HG02981 (cell line): Measurements from ENCODE around the gene TAF4.
"Not testable (repeated sequence)": the region's sequence is repeated elsewhere in the genome, so short reads cannot be mapped to it uniquely, and the experiment has no call there.

ENCODE experiments used
- ATAC-seq: cut with Tn5 transposase; IDR thresholded peaks from one replicate; pipeline ENCODE4 v1.9.1; 2021; ENCODE audit warnings: mild to moderate bottlenecking, moderate library complexity; ENCODE audit not compliant: unreplicated experiment

TAF4 gene

GRCh38 chr20:62065674-62066338 lies at the start of gene TAF4:
Gene TAF4 (minus strand): TSS chr20:62065881. CDS start chr20:62065810, 71 bp downstream.
- peak; percentile 62 for ATAC-seq

GRCh38 chr20:62114894-62115293 lies 49.2 kb upstream of the TAF4 start:
- no peak for ATAC-seq

GRCh38 chr20:62112368-62112767 lies 46.7 kb upstream of the TAF4 start:
- no peak for ATAC-seq

- ATAC-seq = no peak
Observed at GRCh38 chr20:62111148-62111547, 45.5 kb upstream of the TAF4 start.

GRCh38 chr20:62105592-62105991 lies 39.9 kb upstream of the TAF4 start:
- no peak for ATAC-seq

- ATAC-seq = no peak
Observed at GRCh38 chr20:62104791-62105345, 39.2 kb upstream of the TAF4 start.

GRCh38 chr20:62104234-62104789 lies 38.6 kb upstream of the TAF4 start:
- no peak for ATAC-seq

- no peak for ATAC-seq
Observed at GRCh38 chr20:62103508-62104233, 38.0 kb upstream of the TAF4 start.

GRCh38 chr20:62101078-62101477 lies 35.4 kb upstream of the TAF4 start:
- no peak for ATAC-seq

- ATAC-seq = no peak
Observed at GRCh38 chr20:62097881-62098407, 32.3 kb upstream of the TAF4 start.

GRCh38 chr20:62096421-62097380 lies 31.0 kb upstream of the TAF4 start:
- no peak for ATAC-seq

- ATAC-seq = no peak
Observed at GRCh38 chr20:62089393-62089792, 23.7 kb upstream of the TAF4 start.

GRCh38 chr20:62088258-62089127 lies 22.8 kb upstream of the TAF4 start:
- ATAC-seq = no peak

GRCh38 chr20:62087632-62088031 lies 22.0 kb upstream of the TAF4 start:
- no peak for ATAC-seq

- no peak for ATAC-seq
Observed at GRCh38 chr20:62087227-62087626, 21.5 kb upstream of the TAF4 start.

- ATAC-seq = no peak
Observed at GRCh38 chr20:62085206-62085605, 19.5 kb upstream of the TAF4 start.

- not testable (repeated sequence) for ATAC-seq
Observed at GRCh38 chr20:62084224-62084623, 18.5 kb upstream of the TAF4 start.

GRCh38 chr20:62083312-62083711 lies 17.6 kb upstream of the TAF4 start:
- no peak for ATAC-seq

GRCh38 chr20:62080249-62080990 lies 14.7 kb upstream of the TAF4 start:
- no peak for ATAC-seq
